Activated CD4-positive, CD25-positive, alpha-beta regulatory T cell treated with anti-CD3 and anti-CD28 coated beads, Interleukin-2, amount 50 U/mL, for 24 hours (primary cell): Measurements from ENCODE around the gene SBF2.
"Not testable (repeated sequence)": the region's sequence is repeated elsewhere in the genome, so short reads cannot be mapped to it uniquely, and the experiment has no call there.

Source experiments
- ATAC-seq, 2 donors: fragments of 150-1000 bp; cut with Tn5 transposase; one replicate each; pipeline ENCODE4 v1.10.0; 2021; ENCODE audit warnings: mild to moderate bottlenecking in 1 of 2, moderate library complexity in 1 of 2

SBF2 gene

DNA sequence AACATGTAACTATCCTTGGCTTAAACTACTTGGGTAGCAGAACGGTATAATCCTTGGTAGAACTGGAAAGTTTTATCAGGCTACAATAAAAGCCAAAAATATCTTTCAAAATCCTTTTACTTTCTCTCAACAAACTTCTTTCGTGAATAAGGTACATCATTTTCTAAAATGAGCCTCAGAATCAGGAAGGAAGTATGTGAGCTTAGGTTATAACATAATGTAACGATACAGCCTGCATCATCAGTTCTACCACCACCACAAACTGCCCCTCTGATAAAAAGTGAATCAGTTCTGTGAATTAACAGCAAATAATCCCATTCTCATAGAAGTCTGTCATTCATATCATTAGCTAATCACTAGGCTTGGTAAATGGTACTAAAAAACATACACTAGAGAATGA lies 244.3 kb downstream of the SBF2 start:
- ATAC-seq: no peak

DNA sequence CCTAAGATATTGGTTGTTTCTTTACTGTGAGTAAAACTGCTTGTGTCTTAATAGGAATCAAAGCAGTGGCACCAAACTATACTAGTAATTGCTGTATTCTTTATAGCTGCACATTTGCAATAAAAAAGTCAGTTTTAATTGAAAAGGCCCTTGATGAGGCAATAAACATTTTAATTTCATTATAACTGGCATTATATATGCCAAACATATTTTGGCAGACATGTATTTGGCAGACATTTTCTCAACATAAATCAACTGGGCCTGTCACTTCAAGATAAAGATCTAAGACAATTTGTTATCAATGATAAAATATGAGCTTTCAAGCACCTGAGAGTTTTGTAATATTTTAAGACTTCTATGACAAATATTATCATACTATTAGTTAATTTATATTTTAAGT lies 245.7 kb downstream of the SBF2 start:
- ATAC-seq: no peak

DNA sequence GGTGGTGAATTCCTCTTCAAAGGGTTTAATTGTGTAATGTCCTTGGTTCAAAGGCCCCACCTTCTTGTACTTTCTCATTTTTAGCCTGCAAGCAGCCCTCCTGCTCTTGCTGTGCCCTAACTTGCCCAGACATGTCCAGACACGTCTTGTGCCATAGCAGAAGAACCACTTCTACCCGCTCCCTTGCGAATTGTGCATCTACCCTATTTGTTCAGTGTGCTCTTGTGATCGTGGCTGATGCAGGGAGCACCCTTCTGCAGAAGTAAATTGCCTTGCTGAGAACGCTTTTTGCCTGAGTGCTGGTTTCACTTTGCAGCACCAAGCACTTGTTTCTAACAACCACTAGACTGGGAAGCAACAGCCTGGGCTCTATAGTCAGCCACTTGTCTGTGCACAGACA lies 249.4 kb downstream of the SBF2 start:
- ATAC-seq: no peak

DNA sequence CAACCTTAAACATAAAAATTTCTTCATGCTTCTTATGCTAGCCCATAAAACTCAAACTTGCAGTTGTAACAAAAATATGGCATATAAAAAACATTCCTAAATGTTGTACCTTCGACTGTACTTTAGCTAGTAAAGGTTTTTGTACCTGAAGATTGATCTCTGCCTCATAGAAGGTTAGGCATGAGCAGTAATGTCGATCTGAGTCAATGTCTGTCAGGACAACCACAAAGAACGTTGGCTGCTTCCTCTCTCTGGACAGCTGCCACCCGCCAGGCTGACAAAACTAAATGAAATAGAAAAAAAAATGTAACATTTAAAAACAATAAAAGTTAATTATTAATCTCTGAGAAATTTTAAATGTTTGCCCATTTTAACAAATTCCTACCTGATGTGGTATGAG lies 251.3 kb downstream of the SBF2 start:
- ATAC-seq: no peak

DNA sequence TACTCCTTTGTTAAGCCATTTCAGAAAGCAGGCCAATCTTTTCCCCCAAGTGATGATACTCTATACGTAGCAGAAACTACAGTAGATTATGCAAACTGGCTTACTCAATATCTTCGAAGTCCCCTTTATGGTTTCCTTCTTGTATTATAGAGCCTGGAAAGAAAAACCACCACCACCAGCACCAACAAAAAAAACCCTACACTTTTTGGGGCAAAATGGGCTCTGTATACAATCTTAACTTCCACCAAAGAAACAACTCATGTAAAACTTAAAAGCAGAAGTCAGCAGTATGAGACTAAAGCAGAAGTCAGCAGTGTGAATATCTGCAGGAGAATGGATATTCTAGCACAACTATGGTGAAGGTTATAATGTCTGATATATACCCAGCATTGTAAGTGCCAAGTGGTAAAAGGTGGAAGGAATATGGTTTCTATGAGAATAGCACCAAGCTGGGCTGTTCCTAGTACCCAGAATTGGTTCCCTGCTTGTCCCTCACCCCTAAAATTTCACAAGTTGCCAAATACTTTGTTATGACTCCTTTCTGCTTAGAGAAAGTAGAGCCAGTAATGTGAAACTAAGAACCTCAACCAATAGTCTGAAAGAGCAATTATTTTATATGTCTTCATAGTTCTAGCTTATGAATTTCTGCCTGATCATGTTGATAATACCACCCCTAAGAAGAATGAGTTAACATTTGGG lies 252.1 kb downstream of the SBF2 start:
- no peak for ATAC-seq

DNA sequence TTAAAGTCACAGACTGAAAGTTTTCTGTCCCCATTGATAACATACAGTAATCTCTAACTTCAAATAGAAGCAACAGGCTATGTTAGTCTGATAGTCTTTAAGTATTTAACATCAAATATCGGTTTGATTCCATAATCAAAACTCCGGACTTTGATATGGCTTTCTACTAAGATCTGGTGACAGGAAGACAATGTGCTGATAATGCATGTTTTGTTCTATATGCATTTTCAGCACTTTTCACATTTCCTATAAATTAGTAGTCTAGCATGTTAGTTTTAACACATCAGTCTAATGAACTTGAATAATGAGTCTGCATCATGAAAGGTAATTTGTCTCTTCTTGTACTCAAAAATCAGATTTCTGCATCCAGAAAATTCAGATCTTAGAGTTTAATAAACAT lies 252.7 kb downstream of the SBF2 start:
- ATAC-seq: no peak

DNA sequence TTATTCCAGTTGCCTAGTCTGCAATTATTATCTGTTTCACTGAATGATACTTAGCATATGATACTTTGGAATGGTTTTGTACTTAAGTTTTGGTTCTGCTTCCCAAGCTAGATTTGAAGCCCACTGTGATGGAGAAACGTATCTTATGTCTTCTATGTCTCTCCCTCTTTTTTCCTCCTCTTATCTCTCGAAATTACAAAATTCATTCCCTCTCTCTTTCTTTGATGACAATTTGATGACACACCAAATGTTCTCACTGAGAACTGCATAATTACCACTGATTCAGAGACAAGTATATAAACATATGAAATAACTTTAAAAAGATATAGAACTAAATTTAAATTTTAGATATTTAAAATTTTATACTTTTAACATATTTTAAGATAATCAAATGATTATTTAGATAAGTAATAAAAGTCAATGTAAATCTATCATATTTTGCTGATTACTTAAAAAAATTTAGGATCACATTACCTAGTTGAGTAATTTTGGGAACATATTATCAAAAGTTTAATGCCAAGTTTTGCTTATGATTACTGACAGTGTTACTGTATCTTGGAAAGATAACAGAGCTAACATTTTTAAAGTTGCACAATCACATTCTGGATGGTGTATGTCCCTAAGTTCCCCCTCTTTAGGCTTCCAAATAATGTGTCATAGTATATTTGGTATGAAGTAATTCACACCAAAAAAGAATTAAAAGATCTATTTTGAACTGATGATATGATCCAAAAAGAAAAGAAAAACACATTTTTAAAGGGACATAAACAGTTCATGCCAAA lies 255.3 kb downstream of the SBF2 start:
- ATAC-seq: no peak

DNA sequence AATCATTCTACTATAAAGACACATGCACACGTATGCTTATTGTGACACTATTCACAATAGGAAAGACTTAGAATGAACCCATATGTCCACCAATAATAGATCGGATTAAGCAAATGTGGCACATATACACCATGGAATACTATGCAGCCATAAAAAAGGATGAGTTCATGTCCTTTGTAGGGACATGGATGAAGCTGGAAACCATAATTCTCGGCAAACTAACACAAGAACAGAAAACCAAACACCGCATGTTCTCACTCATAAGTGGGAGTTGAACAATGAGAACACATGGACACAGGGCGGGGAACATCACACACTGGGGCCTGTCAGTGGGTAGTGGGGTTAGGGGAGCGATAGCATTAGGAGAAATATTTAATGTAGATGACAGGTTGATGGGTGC lies 258.1 kb downstream of the SBF2 start:
- ATAC-seq: not testable (repeated sequence)

DNA sequence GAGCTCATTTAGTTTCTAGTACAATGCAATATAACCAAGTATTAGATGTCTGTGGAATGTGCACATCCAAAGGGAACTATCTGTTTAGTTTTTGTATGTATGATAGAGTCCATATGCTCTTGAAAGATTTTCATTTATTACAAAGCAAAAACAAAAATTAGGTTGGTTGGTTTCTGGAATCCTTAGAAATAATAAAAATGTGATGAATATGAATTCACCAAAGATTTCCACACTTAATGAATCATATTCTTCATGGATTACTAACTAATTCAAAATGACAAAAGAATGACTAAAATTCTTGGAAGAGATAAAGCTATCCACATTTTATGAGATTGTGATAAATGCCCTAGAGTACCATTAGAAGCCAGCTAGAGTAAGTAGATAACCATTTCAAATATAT lies 261.1 kb downstream of the SBF2 start:
- ATAC-seq: no peak

DNA sequence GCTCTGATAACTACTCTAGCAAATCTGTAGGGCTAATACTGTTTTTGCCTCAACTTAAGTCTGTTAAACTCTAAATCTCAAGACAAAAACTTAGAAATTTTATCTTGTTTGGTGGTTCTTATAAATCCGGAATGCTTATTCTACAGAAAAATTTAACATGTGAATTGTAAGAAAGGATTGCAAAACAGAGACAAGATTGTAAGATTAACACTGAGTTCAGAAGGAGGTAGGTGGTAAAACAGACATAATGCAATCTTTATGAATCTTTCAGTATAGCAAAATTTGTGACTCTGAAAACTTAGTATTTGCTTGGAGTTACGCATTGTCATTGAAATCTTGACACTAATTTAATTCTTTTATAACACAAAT lies 263.9 kb downstream of the SBF2 start:
- ATAC-seq: no peak

DNA sequence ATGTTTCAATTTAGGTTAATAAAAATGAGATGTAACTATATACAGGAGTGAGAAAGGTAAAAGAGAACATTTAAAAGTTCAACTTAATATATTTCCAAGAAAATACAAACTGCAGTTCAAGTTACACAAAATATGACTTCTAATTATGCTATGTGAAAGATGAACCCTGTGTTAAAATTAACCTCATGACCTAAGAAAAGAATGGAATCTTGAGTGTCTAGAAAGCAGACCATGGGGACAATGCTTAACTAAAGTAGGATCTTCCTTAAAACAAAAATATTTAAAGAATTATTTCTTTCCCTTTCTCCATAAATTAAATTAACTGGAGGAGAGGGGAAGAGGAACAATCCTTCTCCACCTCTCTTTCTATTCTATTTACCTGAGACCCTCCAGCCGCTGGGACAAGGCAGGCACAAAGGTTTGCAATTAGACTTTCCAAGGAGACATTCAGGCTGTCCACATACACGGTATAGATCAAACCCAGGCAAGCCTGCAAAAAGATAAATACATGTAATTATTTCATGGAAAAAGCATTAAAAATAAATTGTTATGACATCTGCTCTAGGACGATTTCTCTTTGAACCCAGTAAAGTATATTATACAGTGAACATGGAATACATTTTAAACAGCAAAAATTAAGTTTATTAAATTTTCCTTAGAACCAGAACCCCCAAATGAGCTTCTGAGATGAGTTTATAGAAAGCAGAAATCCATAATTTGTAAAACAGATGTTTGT lies 264.5 kb downstream of the SBF2 start:
- no peak for ATAC-seq

DNA sequence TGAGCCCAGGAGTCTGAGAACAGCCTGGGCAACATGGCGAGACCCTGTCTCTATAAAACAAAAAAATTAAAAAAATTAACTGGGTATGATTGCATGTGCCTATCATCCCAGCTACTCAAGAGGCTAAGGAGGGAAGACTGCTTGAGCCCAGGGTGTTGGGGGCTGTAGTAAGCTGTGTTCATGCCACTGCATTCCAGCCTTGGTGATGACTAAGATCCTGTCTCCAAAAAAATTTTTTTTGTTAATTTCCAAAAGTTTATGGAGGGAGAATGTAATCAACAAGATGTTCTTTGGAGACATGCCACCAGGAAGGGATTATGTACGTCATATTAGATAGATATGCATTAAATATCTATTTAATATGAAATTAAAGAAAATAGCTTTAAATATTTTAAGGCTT lies 267.5 kb downstream of the SBF2 start:
- no peak for ATAC-seq

DNA sequence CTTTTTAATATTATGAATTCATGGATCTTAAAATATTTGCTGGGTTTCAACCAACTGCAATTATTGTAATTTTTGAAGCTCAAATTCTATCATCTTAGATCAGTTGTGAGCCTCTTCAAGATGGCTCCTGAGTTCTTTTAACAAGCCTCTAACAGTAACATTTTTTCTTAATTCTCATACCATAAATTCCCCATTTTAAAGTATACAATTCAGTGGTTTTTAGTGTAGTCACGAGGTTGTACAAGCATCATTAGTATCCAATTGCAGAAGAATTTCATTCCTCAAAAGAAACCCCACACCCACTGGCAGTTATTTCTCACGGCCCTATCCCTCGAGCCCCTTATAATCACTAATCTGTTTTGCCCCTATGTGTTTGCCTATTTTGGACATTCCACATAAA lies 270.8 kb downstream of the SBF2 start:
- no peak for ATAC-seq

DNA sequence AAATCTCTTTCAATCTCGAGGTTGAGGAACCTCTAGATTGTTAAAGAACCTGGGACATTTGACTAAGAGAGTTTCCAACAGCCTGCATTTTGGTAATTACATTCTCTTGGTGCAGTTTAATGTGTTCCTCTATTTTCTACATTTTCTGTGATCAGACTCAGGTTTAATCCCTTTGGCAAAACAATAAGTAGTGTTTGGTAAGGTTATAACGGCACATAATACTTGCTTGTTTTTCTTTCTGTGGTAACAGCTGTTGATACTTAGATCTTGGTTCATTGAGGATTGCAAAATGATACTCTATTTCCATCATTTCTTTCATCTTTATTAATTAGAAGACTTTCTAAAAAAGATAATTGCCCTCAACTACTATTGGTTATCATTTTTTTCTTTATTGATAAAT lies 271.3 kb downstream of the SBF2 start:
- ATAC-seq: no peak

DNA sequence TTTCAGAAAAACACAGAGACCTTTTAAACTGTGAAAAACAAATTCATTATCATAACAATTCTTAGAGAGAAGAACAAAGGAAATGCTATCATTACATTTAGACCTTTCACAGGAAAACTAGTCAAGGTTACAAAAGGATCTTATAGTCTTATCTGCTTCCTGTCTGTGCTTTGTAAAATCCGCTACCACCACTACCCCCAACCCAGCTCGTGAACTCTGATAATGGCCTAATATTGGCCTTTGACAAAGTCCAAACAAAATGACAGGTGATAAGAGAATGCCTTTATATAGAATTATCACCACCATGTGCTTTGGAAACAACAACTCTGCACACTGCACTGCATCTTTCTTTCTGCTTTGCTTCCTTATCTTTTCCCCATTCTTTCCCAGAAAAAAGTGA lies 272.5 kb downstream of the SBF2 start:
- ATAC-seq: no peak

DNA sequence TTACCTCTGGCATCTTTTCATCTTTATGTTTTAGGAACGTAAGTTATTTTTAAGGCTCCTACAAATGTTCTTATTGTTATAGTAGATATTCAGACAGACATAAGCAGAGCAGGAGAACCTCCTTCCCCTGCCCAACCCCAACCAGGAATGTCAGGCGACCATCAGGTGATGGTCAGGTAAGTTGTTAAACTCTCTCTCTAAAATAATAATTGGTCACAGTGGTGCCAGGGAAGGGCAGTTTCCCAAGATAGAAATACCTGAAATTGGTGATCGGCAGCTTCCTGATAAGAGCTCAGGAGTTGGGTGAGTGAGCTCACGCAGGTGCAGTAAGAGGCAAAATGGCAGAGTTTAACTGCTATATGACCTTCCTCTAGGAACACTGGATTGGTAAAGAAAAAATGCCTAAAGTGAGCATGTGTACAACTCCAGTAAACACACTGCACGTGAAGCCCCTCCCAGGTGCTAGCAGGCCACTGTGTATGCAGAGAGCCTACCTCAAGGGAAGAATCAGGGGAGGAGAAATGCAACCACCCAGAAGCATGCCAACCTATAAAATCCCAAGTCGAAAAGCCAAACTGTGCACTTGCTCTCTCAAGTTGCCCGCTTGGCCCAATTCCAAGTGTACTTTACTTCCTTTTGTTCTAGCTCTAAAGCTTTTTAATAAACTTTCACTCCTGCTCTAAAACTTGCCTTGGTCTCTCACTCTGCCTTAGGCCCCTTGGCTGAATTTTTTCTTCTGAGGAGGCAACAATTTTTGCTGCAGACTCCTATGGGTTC lies 273.9 kb downstream of the SBF2 start:
- ATAC-seq: no peak

DNA sequence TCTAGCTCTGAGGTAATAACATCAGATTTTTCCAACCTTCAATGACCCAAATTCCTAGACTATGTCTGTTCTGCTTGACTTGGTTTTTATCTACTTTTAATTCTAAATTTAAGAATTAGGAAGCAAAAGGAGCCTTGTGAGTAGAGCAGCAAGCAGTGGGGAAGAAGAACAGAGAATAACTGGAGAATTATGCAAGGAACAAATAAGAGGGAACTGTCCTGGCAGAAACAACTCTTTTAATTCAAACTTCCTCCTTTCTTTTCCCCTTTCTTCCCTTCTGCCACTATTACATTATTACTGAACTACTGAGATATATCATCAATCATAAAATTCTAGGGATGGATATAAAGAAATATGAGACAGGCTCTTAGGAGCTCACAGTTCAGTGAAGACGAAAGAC lies 276.1 kb downstream of the SBF2 start:
- no peak for ATAC-seq

DNA sequence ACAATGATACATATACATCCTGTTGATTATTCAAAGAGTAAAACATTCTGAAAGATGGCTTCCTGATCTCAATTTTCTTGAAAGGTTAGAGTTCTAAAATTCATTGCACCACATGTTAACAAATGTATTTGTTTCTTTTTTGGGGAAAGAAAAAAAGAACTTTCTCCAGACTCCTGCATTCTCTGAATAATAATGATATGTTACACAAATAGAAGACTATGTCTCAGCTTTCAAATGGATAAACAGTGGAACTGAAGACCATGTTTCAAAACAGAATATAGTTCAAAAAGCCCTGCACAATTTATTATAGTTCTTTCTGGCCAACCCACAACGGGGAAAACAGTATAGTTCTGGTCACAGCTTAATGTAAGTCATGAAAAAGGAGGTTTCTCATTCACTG lies 277.0 kb downstream of the SBF2 start:
- ATAC-seq: no peak

DNA sequence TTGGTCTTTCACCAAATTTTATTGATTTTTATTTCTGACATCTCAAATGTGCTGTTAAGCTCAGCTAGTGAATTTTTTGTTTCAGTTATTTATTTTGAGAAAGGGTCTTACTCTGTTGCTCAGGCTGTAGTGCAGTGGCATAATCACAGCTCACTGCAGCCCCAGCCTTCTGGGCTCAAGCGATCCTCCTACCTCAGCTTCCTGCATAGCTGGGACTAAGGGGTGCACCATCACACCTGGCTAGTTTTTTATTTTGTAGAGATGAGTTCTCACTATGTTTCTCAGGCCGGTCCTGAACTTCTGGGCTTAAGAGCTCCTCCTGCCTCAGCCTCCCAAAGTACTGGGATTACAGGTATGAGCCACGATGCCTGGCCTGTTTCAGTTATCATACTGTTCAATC lies 282.0 kb downstream of the SBF2 start:
- no peak for ATAC-seq

DNA sequence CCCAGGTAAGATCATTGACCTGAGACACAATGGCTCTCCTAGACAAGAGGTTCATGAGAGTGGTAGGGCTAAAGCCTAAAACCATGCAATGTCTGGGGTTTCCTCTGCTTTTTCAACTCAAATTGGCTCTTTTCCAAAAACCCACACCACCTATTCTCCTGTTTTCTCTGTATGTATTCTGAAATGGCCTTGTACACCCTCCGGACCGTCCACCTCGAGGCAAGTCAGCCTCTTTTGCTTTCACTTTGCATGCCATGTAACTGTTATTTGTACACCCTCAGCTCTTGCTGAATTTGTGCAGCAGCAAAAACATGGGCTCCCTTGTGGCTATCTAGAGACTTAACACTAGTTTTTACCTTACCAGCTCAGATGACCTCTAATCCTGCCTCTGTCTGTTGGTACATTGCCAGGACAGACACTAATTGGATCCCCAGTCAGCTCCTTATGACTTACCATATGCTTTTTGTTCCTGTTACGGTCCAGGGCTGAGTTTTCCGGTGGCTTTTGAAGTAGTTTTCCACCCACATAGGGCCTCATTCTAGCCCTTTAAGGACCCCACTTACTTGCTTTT lies 288.0 kb downstream of the SBF2 start:
- ATAC-seq: no peak

DNA sequence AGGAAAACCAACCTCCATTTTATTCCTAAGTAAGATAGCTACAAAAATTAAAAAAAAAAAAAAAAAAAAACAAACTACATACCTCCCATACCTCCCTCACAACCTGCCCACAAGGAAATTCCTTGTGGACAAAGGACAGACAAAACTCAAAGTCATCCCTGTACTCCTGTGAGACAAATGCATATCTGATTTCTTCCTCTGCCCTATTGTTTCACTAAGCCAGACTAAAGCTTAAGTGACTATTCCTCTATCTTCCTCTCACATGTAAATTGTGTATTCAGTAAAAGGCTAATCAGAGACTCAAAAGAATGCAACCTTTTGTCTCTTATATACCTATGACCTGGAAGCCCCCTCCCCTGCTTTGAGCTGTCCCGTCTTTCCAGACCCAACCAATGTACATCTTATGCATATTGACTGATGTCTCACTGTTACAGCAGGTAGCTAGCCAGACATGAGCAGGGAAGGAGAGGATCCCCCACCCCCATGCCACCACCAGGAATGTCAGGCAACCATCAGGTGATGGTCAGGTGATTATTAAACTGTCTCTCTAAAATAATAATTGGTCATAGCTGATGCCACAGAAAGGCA lies 289.4 kb downstream of the SBF2 start:
- ATAC-seq: no peak

DNA sequence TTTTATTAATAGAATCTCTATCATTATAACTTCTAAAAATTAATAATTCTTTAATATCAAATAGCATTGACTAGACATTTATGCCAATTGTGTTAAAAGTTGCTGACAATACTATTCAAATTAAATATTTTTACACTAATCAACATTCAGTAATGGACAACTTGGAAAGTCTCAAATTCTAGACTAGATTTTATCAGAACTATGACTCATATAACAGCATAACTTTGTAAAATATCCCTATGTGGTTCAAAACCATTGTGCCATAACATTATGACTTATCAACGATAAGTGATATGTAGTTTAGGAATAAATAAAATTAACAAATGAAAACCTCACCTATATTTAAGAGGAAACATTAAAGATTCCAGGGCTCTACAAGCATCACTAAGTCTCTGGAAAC lies 291.8 kb downstream of the SBF2 start:
- ATAC-seq: no peak

DNA sequence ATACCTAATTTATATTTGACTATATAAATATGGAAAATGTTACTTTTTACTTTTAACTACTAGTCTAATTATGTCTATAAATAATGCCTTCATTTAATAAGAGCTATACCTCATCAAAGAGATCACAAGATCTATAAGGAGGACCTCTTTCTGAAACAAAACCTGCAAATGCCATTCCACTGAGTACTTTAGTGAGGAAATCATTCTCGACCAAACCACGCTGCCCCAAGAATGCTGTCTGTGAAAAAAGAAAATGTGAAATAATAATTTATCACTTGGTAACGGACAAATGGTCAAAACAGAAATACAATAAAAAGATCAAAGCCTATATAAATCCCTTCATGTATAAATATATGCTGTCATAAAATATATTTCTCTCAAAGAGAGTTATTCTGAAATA lies 301.7 kb downstream of the SBF2 start:
- ATAC-seq: no peak
